Measurements from ENCODE around the gene ALS2CL.

The ALS2CL gene

GRCh38 chr3:46664188-46664970, 29.1 kb downstream of the ALS2CL start:
- DNase-seq (ENCODE audit: low read depth in 3 of 3), result no peak

- DNase-seq (ENCODE audit: low read depth in 3 of 3), result no peak
Measured at GRCh38 chr3:46663591-46664135, 29.8 kb downstream of the ALS2CL start.

GRCh38 chr3:46662771-46663551, 30.5 kb downstream of the ALS2CL start:
- DNase-seq (ENCODE audit: low read depth in 3 of 3), result no peak

GRCh38 chr3:46661776-46662766, 31.4 kb downstream of the ALS2CL start:
- no peak for DNase-seq (ENCODE audit: low read depth in 3 of 3)

GRCh38 chr3:46660543-46661523, 32.6 kb downstream of the ALS2CL start:
- DNase-seq (ENCODE audit: low read depth in 3 of 3), result no peak

GRCh38 chr3:46660003-46660402, 33.5 kb downstream of the ALS2CL start:
- DNase-seq (ENCODE audit: low read depth in 3 of 3), result no peak

- DNase-seq (ENCODE audit: low read depth in 3 of 3), result no peak
Measured at GRCh38 chr3:46659285-46659684, 34.2 kb downstream of the ALS2CL start.

DNA sequence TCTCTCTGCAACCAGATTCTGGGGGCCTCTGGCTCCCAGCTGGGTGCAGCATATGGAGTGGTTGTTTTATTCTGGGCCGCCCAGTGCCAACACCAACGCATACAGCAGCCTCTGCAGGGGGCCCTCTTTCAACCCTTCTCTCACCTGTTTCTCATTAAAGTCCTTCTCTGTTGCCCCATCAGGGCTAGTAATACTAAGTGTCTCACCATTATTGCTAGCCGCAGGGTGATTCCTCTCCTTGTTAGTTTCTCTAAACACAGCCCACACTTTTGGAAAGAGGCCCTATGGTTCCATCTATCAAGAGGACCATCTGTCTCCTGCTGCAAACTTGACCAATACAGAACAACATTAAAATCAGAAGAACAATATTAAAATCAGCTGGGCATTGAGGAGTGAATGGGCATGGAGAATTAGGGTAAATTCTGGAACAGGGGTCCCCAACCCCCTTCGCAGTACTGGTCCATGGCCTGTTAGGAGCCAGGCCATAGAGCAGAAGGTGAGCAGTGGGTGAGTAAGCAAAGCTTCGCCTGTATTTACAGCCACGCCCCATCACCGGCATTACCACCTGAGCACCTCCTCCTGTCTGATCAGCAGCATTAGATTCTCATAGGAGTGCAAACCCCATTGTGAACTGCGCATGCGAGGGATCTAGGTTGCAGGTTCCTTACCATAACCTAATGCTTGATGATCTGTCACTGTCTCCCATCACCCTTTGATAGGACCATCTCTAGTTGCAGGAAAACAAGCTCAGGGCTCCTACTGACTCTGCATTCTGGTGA, 36.5 kb downstream of the ALS2CL start:
- DNase-seq (ENCODE audit: low read depth in 3 of 3), result no peak

- no peak for DNase-seq (ENCODE audit: low read depth in 3 of 3)
Measured at GRCh38 chr3:46655271-46655670, 38.2 kb downstream of the ALS2CL start.

DNA sequence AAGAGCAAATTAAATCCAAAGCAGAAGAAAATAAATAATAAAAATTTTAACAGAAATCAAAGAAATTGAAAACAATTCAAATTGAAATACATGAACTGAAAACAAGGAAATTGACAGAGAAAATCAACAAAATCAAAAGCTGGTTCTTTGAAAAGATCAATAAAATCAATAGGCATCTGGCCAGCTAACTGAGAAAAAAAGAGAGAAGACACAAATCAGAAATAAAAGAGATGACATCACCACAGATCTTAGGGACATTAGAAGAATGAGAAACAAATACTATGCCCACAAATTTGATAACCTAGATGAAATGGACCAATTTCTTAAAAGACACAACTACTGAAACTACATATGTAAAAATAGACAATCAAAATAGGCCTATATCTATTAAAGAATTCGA, 42.4 kb downstream of the ALS2CL start:
- no peak for DNase-seq (ENCODE audit: low read depth in 3 of 3)

- no peak for DNase-seq (ENCODE audit: low read depth in 3 of 3)
Measured at GRCh38 chr3:46649436-46649835, 44.0 kb downstream of the ALS2CL start.

GRCh38 chr3:46648096-46648495, 45.4 kb downstream of the ALS2CL start:
- no peak for DNase-seq (ENCODE audit: low read depth in 3 of 3)

DNA sequence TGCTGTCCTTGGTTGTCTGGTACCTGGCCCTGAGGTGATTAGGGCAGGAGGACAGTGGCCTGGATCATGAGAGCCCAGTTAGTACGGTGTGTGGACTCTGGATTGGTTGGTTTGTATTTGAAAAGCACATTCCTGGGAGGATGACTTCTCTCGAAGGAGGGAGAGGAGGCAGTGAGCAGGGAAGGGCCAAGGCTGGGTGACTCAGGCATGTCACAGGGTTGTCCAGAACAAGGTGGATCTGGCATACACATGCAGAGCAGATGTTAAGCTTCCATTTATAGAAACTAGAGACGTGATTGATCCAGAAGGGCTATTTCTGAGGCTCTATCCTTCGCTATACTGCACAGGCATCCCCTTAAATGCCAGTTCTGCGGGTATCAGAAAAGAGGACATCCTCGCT, 46.8 kb downstream of the ALS2CL start:
- DNase-seq (ENCODE audit: low read depth in 3 of 3), result no peak

DNA sequence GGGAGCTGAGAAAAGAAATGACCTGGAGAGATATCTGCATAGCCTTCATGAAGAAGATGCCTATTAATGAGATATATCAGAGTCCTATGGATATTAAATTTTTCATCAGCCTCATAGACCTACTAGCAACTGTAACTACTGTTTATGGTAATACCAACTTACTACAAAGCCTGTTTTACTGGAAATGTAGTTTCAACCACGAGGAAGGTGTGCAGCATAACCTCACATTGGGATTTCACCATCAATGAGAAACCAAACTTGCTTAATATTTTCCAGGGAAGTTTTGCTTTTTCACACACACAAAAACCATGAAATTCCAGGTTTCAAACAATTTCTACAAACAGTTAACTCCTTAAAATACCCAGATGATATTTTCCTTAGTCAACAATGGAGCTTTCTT, 49.8 kb downstream of the ALS2CL start:
- no peak for DNase-seq (ENCODE audit: low read depth in 3 of 3)

- DNase-seq (ENCODE audit: low read depth in 3 of 3), result no peak
Measured at GRCh38 chr3:46642971-46643370, 50.5 kb downstream of the ALS2CL start.

DNA sequence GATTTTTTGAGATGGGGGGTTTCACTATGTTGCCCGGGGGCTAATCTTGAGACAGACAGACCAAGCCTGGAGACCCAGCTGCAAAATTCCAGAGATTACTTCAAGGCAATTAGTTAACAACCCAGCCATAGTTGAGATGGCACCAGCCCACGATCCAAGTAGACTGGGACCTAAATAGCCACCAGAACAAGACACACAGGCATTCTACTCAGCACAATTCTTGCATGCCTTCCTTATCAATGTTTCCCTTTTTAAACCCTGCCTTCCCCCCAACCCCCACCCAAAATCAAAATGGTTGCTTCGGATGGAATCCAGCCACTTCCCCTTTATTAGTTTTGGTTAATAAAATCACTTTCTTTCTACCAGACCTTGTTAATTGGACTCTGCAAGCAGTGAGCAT, 52.6 kb downstream of the ALS2CL start:
- DNase-seq (ENCODE audit: low read depth in 3 of 3), result no peak

GRCh38 chr3:46639221-46639620, 54.3 kb downstream of the ALS2CL start:
- no peak for DNase-seq (ENCODE audit: low read depth in 3 of 3)

GRCh38 chr3:46634856-46635255, 58.6 kb downstream of the ALS2CL start:
- DNase-seq (ENCODE audit: low read depth in 3 of 3), result no peak

GRCh38 chr3:46632792-46633191, 60.7 kb downstream of the ALS2CL start:
- no peak for DNase-seq (ENCODE audit: low read depth in 3 of 3)

All from stimulated activated CD4-positive, alpha-beta T cell treated with anti-CD3 and anti-CD28 coated beads, TNF-alpha, amount 100 ng/mL, for 48 hours (primary cell).